HT-29 (cell line): Measurements from ENCODE around the gene TNS1. TPM values are rescaled to one million over a fixed set of nuclear protein-coding genes. Genes with fewer than 3 reads are reported as not detected.

Experiments
- DNase-seq: peaks from one replicate; pipeline ENCODE4 v3.0.0-alpha.2; 2015; ENCODE audit warnings: low spot score
- total RNA-seq: library from RNA; depleted of rRNA; stranded (reverse); fragments of >200 nt; shearing (Covaris generic); gene quantifications from 2 replicates; pipeline ENCODE4 v1.2.3, GENCODE V29; 2014

Gene TNS1
- total RNA-seq, 1 experiment from 2014 or later, result 13.8 TPM

GRCh38 chr2:217899231-217900009, 103.4 kb downstream of the TNS1 start:
- peak; percentile 89 for DNase-seq

- peak; percentile 61 for DNase-seq
Measured at GRCh38 chr2:217897816-217898806, 104.7 kb downstream of the TNS1 start.

GRCh38 chr2:217897091-217897715, 105.6 kb downstream of the TNS1 start:
- DNase-seq, result no peak

GRCh38 chr2:217895070-217895635, 107.6 kb downstream of the TNS1 start:
- no peak for DNase-seq

GRCh38 chr2:217893440-217893839, 109.4 kb downstream of the TNS1 start:
- DNase-seq, result no peak

GRCh38 chr2:217892560-217892959, 110.2 kb downstream of the TNS1 start:
- no peak for DNase-seq

- peak; percentile 16 for DNase-seq
Measured at GRCh38 chr2:217890445-217890844, 112.3 kb downstream of the TNS1 start.

GRCh38 chr2:217889656-217890055, 113.1 kb downstream of the TNS1 start:
- DNase-seq, result no peak

- DNase-seq, result no peak
Measured at GRCh38 chr2:217887841-217888701, 114.7 kb downstream of the TNS1 start.

GRCh38 chr2:217886720-217887309, 116.0 kb downstream of the TNS1 start:
- peak; percentile 86 for DNase-seq

- DNase-seq, result no peak
Measured at GRCh38 chr2:217886091-217886490, 116.7 kb downstream of the TNS1 start.

- no peak for DNase-seq
Measured at GRCh38 chr2:217884985-217885384, 117.8 kb downstream of the TNS1 start.

- DNase-seq, result no peak
Measured at GRCh38 chr2:217880891-217881290, 121.9 kb downstream of the TNS1 start.

GRCh38 chr2:217880287-217880889, 122.4 kb downstream of the TNS1 start:
- no peak for DNase-seq

GRCh38 chr2:217878915-217879590, 123.7 kb downstream of the TNS1 start:
- no peak for DNase-seq

GRCh38 chr2:217877866-217878265, 124.9 kb downstream of the TNS1 start:
- no peak for DNase-seq

GRCh38 chr2:217876253-217876570, 126.6 kb downstream of the TNS1 start:
- no peak for DNase-seq

- DNase-seq, result no peak
Measured at GRCh38 chr2:217875556-217876252, 127.1 kb downstream of the TNS1 start.

GRCh38 chr2:217875138-217875537, 127.7 kb downstream of the TNS1 start:
- DNase-seq, result no peak
